HG02642 (cell line): ENCODE measurements around the gene ADAMTSL4.
"Not testable (repeated sequence)": the region's sequence is repeated elsewhere in the genome, so short reads cannot be mapped to it uniquely, and the experiment has no call there.

Experiments
- ATAC-seq: cut with Tn5 transposase; IDR thresholded peaks from one replicate; pipeline ENCODE4 v1.9.1; 2021; ENCODE audit warnings: mild to moderate bottlenecking; ENCODE audit not compliant: unreplicated experiment, poor library complexity

ADAMTSL4 gene

GRCh38 chr1:150565240-150565991, 16.2 kb downstream of the ADAMTSL4 start:
- ATAC-seq = not testable (repeated sequence)

GRCh38 chr1:150566589-150567340, 17.6 kb downstream of the ADAMTSL4 start:
- no peak for ATAC-seq

GRCh38 chr1:150567341-150567716, 18.1 kb downstream of the ADAMTSL4 start:
- ATAC-seq = peak; percentile 26

- peak; percentile 24 for ATAC-seq
Measured at GRCh38 chr1:150567717-150568593, 18.7 kb downstream of the ADAMTSL4 start.

GRCh38 chr1:150568594-150568966, 19.4 kb downstream of the ADAMTSL4 start:
- ATAC-seq = no peak

- ATAC-seq = no peak
Measured at GRCh38 chr1:150572918-150573647, 23.9 kb downstream of the ADAMTSL4 start.

- not testable (repeated sequence) for ATAC-seq
Measured at GRCh38 chr1:150573648-150574071, 24.5 kb downstream of the ADAMTSL4 start.

- ATAC-seq = no peak
Measured at GRCh38 chr1:150574260-150575071, 25.3 kb downstream of the ADAMTSL4 start.

GRCh38 chr1:150575072-150575489, 25.9 kb downstream of the ADAMTSL4 start:
- no peak for ATAC-seq

- ATAC-seq = no peak
Measured at GRCh38 chr1:150575518-150576366, 26.5 kb downstream of the ADAMTSL4 start.

- no peak for ATAC-seq
Measured at GRCh38 chr1:150576367-150576711, 27.1 kb downstream of the ADAMTSL4 start.

GRCh38 chr1:150576794-150577556, 27.8 kb downstream of the ADAMTSL4 start:
- ATAC-seq = no peak

GRCh38 chr1:150577557-150578271, 28.5 kb downstream of the ADAMTSL4 start:
- ATAC-seq = no peak

GRCh38 chr1:150578272-150579109, 29.3 kb downstream of the ADAMTSL4 start:
- ATAC-seq = no peak

GRCh38 chr1:150579110-150579944, 30.1 kb downstream of the ADAMTSL4 start, which contains the start of gene MCL1:
Gene MCL1 (minus strand): TSS chr1:150579610. CDS start chr1:150579530, 80 bp downstream.
- ATAC-seq = peak; percentile 90
